ENCODE results near the gene SMIM23. TPM values are rescaled to one million over a fixed set of nuclear protein-coding genes. Genes with fewer than 3 reads are reported as not detected.

The SMIM23 gene
- total RNA-seq, 2 experiments from 2014 or later, result not detected

GRCh38 chr5:171813813-171814490 lies 28.3 kb downstream of the SMIM23 start:
- TF ChIP-seq CTCF (IDR thresholded peaks at IDR 0.05), result no peak
- H3K36me3 Mint-ChIP-seq (ENCODE audit: low read depth), result no peaks in the 10 kb centered on the region
- no peak overlapping the region for H3K27ac Mint-ChIP-seq
- Histone ChIP-seq H3K36me3 (ENCODE audit: insufficient read depth, low read length) (no peaks in the 10 kb centered on the region), H3K4me3 (ENCODE audit: low read length) (no peak overlapping the region), H3K9me3 (ENCODE audit: control insufficient read depth in 1 of 2, insufficient read depth in 1 of 2, low read length in 2 of 2) (peaks cover 0 to 23% of the 10 kb centered on the region in 2 experiments), H3K4me1 (ENCODE audit: insufficient read depth, low read length) (no peaks in the 10 kb centered on the region), H3K27me3 (ENCODE audit: control insufficient read depth in 1 of 2, insufficient read depth in 2 of 2, low read length in 2 of 2) (no peaks in the 10 kb centered on the region), H3K27ac (ENCODE audit: low read depth in 1 of 2, low read length in 2 of 2) (no peak overlapping the region)
- ChIA-PET CTCF (no interaction called here), POLR2A (no interaction called here)
- H3K4me1 Mint-ChIP-seq (ENCODE audit: low read depth), result no peaks in the 10 kb centered on the region
- no peaks in the 10 kb centered on the region for H3K27me3 Mint-ChIP-seq
- no peak overlapping the region for H3K4me3 Mint-ChIP-seq
- DNase-seq, result no peak
- peaks cover 4% of the 10 kb centered on the region for H3K9me3 Mint-ChIP-seq
- no peak for ATAC-seq (ENCODE audit: poor library complexity)
- intact Hi-C loops (cut with DNase I, micrococcal nuclease), result no loop called here

GRCh38 chr5:171816666-171817065 lies 31.0 kb downstream of the SMIM23 start:
- DNase-seq (no peak), ATAC-seq (ENCODE audit: poor library complexity) (no peak)
- no peak overlapping the region for H3K27ac ChIP-seq (ENCODE audit: low read depth in 1 of 2, low read length in 2 of 2)
- H3K4me1 Mint-ChIP-seq (ENCODE audit: low read depth), result no peaks in the 10 kb centered on the region
- H3K27me3 ChIP-seq (ENCODE audit: control insufficient read depth in 1 of 2, insufficient read depth in 2 of 2, low read length in 2 of 2), result no peaks in the 10 kb centered on the region
- no peaks in the 10 kb centered on the region for H3K36me3 Mint-ChIP-seq (ENCODE audit: low read depth)
- H3K36me3 ChIP-seq (ENCODE audit: insufficient read depth, low read length), result no peaks in the 10 kb centered on the region
- H3K9me3 ChIP-seq (ENCODE audit: control insufficient read depth in 1 of 2, insufficient read depth in 1 of 2, low read length in 2 of 2), result peaks cover 0 to 14% of the 10 kb centered on the region in 2 experiments
- ChIA-PET CTCF (no interaction called here), POLR2A (no interaction called here)
- H3K9me3 Mint-ChIP-seq, result no peaks in the 10 kb centered on the region
- no peaks in the 10 kb centered on the region for H3K4me1 ChIP-seq (ENCODE audit: insufficient read depth, low read length)
- no peak overlapping the region for H3K4me3 ChIP-seq (ENCODE audit: low read length)
- no peak overlapping the region for H3K4me3 Mint-ChIP-seq
- intact Hi-C loops (cut with DNase I, micrococcal nuclease), result no loop called here
- H3K27me3 Mint-ChIP-seq, result no peaks in the 10 kb centered on the region
- no peak for TF ChIP-seq CTCF (IDR thresholded peaks at IDR 0.05)
- H3K27ac Mint-ChIP-seq, result no peak overlapping the region

- Histone ChIP-seq H3K4me1 (ENCODE audit: insufficient read depth, low read length) (no peaks in the 10 kb centered on the region), H3K4me3 (ENCODE audit: low read length) (no peak overlapping the region), H3K27me3 (ENCODE audit: control insufficient read depth in 1 of 2, insufficient read depth in 2 of 2, low read length in 2 of 2) (no peaks in the 10 kb centered on the region), H3K27ac (ENCODE audit: low read depth in 1 of 2, low read length in 2 of 2) (no peak overlapping the region), H3K36me3 (ENCODE audit: insufficient read depth, low read length) (no peaks in the 10 kb centered on the region), H3K9me3 (ENCODE audit: control insufficient read depth in 1 of 2, insufficient read depth in 1 of 2, low read length in 2 of 2) (peaks cover 0 to 6% of the 10 kb centered on the region in 2 experiments)
- H3K36me3 Mint-ChIP-seq (ENCODE audit: low read depth), result no peaks in the 10 kb centered on the region
- DNase-seq (no peak), ATAC-seq (ENCODE audit: poor library complexity) (no peak)
- intact Hi-C loops (cut with DNase I, micrococcal nuclease), result no loop called here
- H3K27ac Mint-ChIP-seq, result no peak overlapping the region
- POLR2A ChIA-PET, result no interaction called here
- no peaks in the 10 kb centered on the region for H3K9me3 Mint-ChIP-seq
- no peak for TF ChIP-seq CTCF (IDR thresholded peaks at IDR 0.05)
- no peak overlapping the region for H3K4me3 Mint-ChIP-seq
- H3K4me1 Mint-ChIP-seq (ENCODE audit: low read depth), result no peaks in the 10 kb centered on the region
- no peaks in the 10 kb centered on the region for H3K27me3 Mint-ChIP-seq
- CTCF ChIA-PET, result no interaction called here
Observed at GRCh38 chr5:171820561-171820960, 34.9 kb downstream of the SMIM23 start.
